Gastrocnemius medialis (tissue), 4 donors: ENCODE data around the gene DBET. TPM values are rescaled to one million over a fixed set of nuclear protein-coding genes. Genes with fewer than 3 reads are reported as not detected.
A peak's percentile ranks its signal among the peaks of the same experiment; 100 is the strongest.
"Not testable (repeated sequence)": the region's sequence is repeated elsewhere in the genome, so short reads cannot be mapped to it uniquely, and the experiment has no call there.

Experiments
- ATAC-seq, 2 donors: fragments of 150-250 bp; one replicate each; pipeline ENCODE4 v1.9.1; 2016
- DNase-seq, 2 donors: peaks; one replicate each; pipeline ENCODE4 v3.0.0-alpha.2; 2019
- H3K27ac ChIP-seq, 4 donors: fragments of 200-600 bp; sonication (generic); 1 replicate in 1 of 4; 2 replicates in 3 of 4; pipeline ENCODE4 v1.5.1; 2016 to 2018; ENCODE audit warnings: mild to moderate bottlenecking in 2 of 4, moderate library complexity in 1 of 4
- H3K27me3 ChIP-seq, 3 donors: fragments of 200-600 bp; sonication (generic) in 2 of 3; 1 replicate in 1 of 3; 2 replicates in 2 of 3; pipeline versions ENCODE4 v1.5.1 to v1.6.0; 2016 to 2019; ENCODE audit warnings: mild to moderate bottlenecking in 1 of 3, moderate library complexity in 1 of 3
- H3K36me3 ChIP-seq, 2 donors: fragments of 200-600 bp; sonication (generic) in 1 of 2; one replicate each; pipeline ENCODE4 v1.5.1; 2017 to 2018
- H3K4me1 ChIP-seq, 2 donors: fragments of 200-600 bp; sonication (generic) in 1 of 2; one replicate each; pipeline ENCODE4 v1.5.1; 2016 to 2017; ENCODE audit warnings: mild to moderate bottlenecking in 2 of 2
- H3K4me3 ChIP-seq, 4 donors: fragments of 200-600 bp; sonication (generic) in 3 of 4; 1 replicate in 1 of 4; 2 replicates in 3 of 4; pipeline ENCODE4 v1.5.1; 2016 to 2019; ENCODE audit warnings: mild to moderate bottlenecking in 2 of 4
- H3K9me3 ChIP-seq, 3 donors: fragments of 200-600 bp; sonication (generic) in 2 of 3; 1 replicate in 1 of 3; 2 replicates in 2 of 3; pipeline ENCODE4 v1.5.1; 2016 to 2019
- POLR2A ChIP-seq, 2 donors: fragments of 450-650 bp; IDR thresholded peaks; one replicate each; pipeline ENCODE4 v1.6.1; 2017; ENCODE audit warnings: antibody characterized with exemption in 2 of 2, mild to moderate bottlenecking in 2 of 2, moderate library complexity in 2 of 2
- in situ Hi-C, 4 donors: fragments of 200-750 bp; cut with MboI; loops; one replicate each; pipeline versions ENCODE4 v1.15.0 to v1.8.0; 2017; ENCODE audit warnings: low sequenced_read_pairs in 4 of 4
- intact Hi-C: fragments of 100-400 bp; cut with DNase I; formaldehyde crosslinking; loops from one replicate; pipeline ENCODE4 v1.15.1; 2023; ENCODE audit warnings: low total_unique reads
- total RNA-seq, 4 donors: library from RNA; depleted of rRNA; stranded (reverse); fragments of >200 nt; gene quantifications; one replicate each; pipeline versions ENCODE4 v1.1.0 to v1.2.3, GENCODE V29; 2016
- TF ChIP-seq, protein P1 (sequence below), 5 experiments: fragments of 450-650 bp in 3 of 5; fragments of 200-600 bp in 2 of 5; sonication (generic) in 2 of 5; IDR thresholded peaks in 4 of 5; conservative IDR thresholded peaks in 1 of 5; 1 replicate in 4 of 5; 2 replicates in 1 of 5; pipeline ENCODE4 v1.5.1; 2016 to 2019; ENCODE audit warnings: antibody characterized with exemption in 5 of 5, mild to moderate bottlenecking in 3 of 5, moderate library complexity in 3 of 5

DBET gene
- total RNA-seq, 4 donors from 2014 or later: not detected

DNA sequence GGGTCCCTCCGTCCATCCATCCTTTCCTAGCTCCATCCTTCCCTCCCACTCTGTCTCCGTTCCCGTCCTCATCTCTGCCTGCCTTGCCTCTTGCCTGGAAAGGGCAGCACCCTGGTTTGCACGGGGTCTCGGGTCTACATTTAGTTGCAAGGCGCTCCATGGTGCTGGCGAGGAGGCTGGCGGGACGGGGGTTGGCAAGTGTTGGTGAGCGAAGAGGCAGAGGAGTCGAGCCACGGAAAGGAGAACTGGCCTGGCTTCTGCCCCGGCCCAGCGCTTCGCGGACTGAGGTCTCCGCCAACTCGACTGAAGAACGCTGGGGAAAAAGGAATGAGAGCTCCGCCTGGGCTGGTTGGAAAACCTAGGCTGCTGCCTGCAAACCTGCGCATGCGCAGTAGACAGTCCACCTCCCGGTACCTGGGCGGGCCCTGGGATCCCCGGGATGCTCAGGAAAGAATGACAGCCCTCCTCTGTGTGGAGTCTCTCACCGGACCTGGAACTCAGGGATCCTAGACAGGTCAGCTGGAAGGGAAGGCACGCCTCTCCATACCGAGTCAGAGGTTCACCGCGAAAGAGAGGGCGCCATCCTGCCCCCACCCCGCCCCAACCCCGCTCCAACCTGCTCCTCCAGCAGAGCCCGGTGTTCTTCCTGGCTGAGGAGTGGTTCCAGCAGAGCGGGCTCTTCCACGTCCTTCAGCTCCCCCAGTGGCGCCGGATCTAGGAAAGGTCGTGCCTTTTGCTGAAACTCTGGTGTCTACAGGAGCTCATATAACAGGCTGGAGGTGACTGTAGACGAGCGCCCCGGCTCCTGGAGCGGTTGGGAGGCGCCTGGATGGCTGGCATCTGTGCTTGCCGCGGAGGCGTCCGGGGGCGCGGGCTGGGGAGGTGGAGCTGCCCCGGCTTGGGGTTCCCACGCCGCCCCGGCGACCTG is 43.2 kb upstream of the DBET start:
- ATAC-seq: no peak

GRCh38 chr4:190021973-190022372 is 42.3 kb upstream of the DBET start:
- in situ Hi-C loops, H3K4me3 ChIP-seq, DNase-seq, H3K27ac ChIP-seq, H3K4me1 ChIP-seq, H3K36me3 ChIP-seq, intact Hi-C loops, ATAC-seq, H3K9me3 ChIP-seq: not testable (repeated sequence)
- peaks cover 31 to 53% (median 36%) of the 10 kb centered on the region in 3 donors for H3K27me3 ChIP-seq

More for the DNA sequence above, 43.2 kb upstream of the DBET start:
- in situ Hi-C loops: no loop called here
- Histone ChIP-seq H3K4me3 (peak overlapping the region in 2 of 4 donors; percentile 12 to 38), H3K4me1 (peaks cover 0 to 8% of the 10 kb centered on the region in 2 donors), H3K27me3 (peaks cover 36 to 63% (median 45%) of the 10 kb centered on the region in 3 donors), H3K27ac (no peak overlapping the region), H3K36me3 (no peaks in the 10 kb centered on the region), H3K9me3 (no peaks in the 10 kb centered on the region)
- intact Hi-C loops: no loop called here
- no peak for TF ChIP-seq POLR2A (IDR thresholded peaks at IDR 0.05)
- TF ChIP-seq, protein P1, sequence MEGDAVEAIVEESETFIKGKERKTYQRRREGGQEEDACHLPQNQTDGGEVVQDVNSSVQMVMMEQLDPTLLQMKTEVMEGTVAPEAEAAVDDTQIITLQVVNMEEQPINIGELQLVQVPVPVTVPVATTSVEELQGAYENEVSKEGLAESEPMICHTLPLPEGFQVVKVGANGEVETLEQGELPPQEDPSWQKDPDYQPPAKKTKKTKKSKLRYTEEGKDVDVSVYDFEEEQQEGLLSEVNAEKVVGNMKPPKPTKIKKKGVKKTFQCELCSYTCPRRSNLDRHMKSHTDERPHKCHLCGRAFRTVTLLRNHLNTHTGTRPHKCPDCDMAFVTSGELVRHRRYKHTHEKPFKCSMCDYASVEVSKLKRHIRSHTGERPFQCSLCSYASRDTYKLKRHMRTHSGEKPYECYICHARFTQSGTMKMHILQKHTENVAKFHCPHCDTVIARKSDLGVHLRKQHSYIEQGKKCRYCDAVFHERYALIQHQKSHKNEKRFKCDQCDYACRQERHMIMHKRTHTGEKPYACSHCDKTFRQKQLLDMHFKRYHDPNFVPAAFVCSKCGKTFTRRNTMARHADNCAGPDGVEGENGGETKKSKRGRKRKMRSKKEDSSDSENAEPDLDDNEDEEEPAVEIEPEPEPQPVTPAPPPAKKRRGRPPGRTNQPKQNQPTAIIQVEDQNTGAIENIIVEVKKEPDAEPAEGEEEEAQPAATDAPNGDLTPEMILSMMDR (IDR thresholded peaks at IDR 0.05 in 4 of 5, conservative IDR thresholded peaks at IDR 0.05 in 1 of 5): no peak
- no peak for DNase-seq

DNA sequence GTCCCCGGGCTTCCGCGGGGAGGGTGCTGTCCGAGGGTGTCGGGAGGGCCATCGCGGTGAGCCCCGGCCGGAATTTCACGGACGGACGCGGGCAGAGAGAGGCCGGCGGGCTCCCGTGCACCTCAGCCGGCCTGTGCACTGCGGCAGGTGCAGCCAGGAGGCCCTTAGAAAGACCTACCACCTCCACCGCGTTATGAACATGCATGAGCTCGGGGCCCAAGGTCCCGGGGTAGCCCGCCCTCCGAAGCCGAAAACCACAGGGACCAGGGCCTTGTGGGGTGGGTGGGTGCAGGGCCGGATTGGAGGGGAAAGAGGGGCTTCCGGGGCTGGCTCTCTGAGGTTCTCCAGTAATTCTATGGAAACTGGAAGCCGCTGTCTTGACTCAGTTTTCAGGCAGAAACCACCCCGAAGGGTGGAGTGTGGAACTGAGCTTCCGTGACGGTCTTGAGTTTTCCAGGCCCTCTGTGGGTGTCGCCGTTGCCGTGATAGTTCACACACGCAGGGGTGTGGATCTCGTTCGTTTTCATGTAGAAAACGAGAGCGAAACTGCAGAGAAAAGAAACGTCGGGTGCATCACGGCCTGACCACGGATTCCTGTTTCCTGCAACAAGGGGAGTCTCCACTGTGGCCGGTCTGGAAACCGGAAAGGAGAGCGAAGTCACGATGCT is 41.6 kb upstream of the DBET start:
- H3K27ac ChIP-seq, H3K4me1 ChIP-seq, intact Hi-C loops, ATAC-seq, H3K36me3 ChIP-seq, in situ Hi-C loops, DNase-seq, H3K9me3 ChIP-seq: not testable (repeated sequence)
- H3K27me3 ChIP-seq: peaks cover 24 to 46% (median 30%) of the 10 kb centered on the region in 3 donors
- peak overlapping the region in 2 of 4 donors; percentile 17 to 31 for H3K4me3 ChIP-seq

DNA sequence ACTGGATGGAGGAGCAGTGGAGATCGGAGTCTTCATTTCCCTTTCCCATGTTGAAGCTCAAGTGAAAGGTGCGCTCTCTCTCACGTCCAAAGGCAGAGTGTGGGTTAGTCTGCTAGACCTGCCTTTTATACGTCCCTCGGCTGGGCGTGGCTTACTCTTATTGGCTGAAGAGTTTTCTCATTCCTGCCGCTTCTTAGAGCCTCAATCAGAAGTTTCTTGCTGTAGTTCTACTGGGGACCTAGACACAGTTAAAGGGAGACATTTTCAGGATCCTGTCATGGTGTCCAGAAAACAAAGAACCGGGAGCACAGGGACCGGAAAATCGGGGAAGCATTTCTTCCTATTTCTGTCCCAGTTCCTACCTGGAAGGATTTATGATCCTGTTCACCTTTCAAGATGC is 37.1 kb upstream of the DBET start, which contains the start of gene FRG2:
Gene FRG2 (minus strand): TSS at position 101 of the 400 bp plus-strand sequence. CDS start 52 bp downstream, at position 49.
- H3K4me1 ChIP-seq, DNase-seq, intact Hi-C loops, H3K4me3 ChIP-seq, in situ Hi-C loops, ATAC-seq, H3K36me3 ChIP-seq, H3K9me3 ChIP-seq, H3K27ac ChIP-seq: not testable (repeated sequence)
- H3K27me3 ChIP-seq: peaks cover 3 to 11% (median 7%) of the 10 kb centered on the region in 3 donors

GRCh38 chr4:190031264-190031663 is 33.0 kb upstream of the DBET start:
- ATAC-seq, H3K36me3 ChIP-seq, H3K9me3 ChIP-seq, H3K4me1 ChIP-seq, DNase-seq, in situ Hi-C loops, H3K27ac ChIP-seq, H3K4me3 ChIP-seq, intact Hi-C loops: not testable (repeated sequence)
- H3K27me3 ChIP-seq: peaks cover 4 to 24% (median 7%) of the 10 kb centered on the region in 3 donors

GRCh38 chr4:190037704-190038388 is 26.5 kb upstream of the DBET start:
- H3K4me1 ChIP-seq, H3K4me3 ChIP-seq, H3K36me3 ChIP-seq, in situ Hi-C loops, ATAC-seq, intact Hi-C loops, H3K27ac ChIP-seq, DNase-seq, H3K9me3 ChIP-seq: not testable (repeated sequence)
- H3K27me3 ChIP-seq: peaks cover 7 to 53% (median 16%) of the 10 kb centered on the region in 3 donors

DNA sequence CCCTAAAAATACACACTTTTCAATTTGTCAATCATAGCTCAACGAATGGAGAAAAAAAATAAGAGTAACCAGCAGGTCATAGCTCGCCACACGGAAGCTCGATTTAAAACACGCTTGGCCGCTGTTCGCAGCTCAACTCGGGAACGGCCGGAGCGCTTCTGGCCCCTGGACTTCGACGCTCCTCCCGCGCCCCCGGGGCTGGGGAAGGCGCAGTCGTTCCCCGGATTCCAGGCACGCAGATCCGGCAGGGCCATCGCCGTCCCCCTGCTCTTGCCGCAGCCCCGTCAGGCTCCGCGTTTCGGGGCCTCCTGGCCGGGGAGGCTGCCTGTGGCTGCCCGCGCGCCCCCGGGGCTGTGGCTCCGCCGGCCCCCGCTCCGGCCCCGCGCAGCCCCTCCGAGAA is 23.4 kb upstream of the DBET start:
- peaks cover 6 to 33% (median 14%) of the 10 kb centered on the region in 3 donors for H3K27me3 ChIP-seq
- H3K36me3 ChIP-seq, intact Hi-C loops, H3K27ac ChIP-seq, ATAC-seq, H3K9me3 ChIP-seq, H3K4me3 ChIP-seq, DNase-seq, H3K4me1 ChIP-seq, in situ Hi-C loops: not testable (repeated sequence)

GRCh38 chr4:190047627-190048026 is 16.7 kb upstream of the DBET start:
- H3K27me3 ChIP-seq, ATAC-seq, H3K4me3 ChIP-seq, H3K36me3 ChIP-seq, intact Hi-C loops, H3K27ac ChIP-seq, H3K9me3 ChIP-seq, DNase-seq, in situ Hi-C loops, H3K4me1 ChIP-seq: not testable (repeated sequence)

GRCh38 chr4:190049378-190050239 is 14.7 kb upstream of the DBET start:
- H3K27ac ChIP-seq, H3K4me1 ChIP-seq, ATAC-seq, intact Hi-C loops, H3K9me3 ChIP-seq, H3K4me3 ChIP-seq, DNase-seq, H3K36me3 ChIP-seq, in situ Hi-C loops, H3K27me3 ChIP-seq: not testable (repeated sequence)
